NCI-H2227 (cell line): ENCODE data around the gene MRPL49.
"Not testable (repeated sequence)": the region's sequence is repeated elsewhere in the genome, so short reads cannot be mapped to it uniquely, and the experiment has no call there.

Experiments used
- DNase-seq: peaks from one replicate; lab custom pipeline; 2025; ENCODE audit not compliant: unreplicated experiment; lab: John Stamatoyannopoulos, UW

The MRPL49 gene

DNA sequence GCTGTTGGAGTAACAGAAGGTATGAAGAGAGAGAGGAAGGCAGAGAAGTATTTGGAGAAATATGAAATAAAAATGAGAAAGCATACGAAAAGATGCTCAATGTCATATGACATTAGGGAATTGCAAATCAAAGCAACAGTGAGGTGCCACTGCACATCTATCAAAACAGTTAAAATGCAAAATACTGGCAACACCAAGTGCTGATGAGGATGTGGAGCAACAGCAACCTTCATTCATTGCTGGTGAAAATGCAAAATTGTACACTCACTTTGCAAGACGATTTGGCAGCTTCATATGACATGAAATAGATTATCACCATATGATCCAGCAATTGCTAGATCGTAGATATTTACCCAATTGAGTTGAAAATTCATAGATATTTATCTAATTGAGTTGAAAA, 38.5 kb downstream of the MRPL49 start:
- DNase-seq, result no peak

DNA sequence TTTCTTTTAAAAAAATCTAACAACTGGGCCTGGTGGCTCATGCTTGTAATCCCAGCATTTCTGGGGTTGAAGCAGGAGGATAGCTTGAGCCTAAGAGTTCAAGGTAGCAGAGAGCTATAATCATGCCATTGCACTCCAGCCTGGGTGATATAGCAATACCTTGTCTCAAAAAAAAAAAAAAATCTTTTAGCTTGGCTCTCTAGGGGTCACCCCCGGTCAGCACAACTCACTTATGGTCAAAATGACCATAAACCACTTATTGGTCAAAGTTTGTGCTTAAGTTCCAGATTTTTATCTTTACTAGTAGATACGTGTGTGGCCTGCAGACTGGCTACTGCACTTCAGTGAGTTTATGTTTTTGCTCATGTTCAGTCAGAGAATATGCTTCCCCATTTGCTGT, 41.6 kb downstream of the MRPL49 start:
- DNase-seq, result no peak

DNA sequence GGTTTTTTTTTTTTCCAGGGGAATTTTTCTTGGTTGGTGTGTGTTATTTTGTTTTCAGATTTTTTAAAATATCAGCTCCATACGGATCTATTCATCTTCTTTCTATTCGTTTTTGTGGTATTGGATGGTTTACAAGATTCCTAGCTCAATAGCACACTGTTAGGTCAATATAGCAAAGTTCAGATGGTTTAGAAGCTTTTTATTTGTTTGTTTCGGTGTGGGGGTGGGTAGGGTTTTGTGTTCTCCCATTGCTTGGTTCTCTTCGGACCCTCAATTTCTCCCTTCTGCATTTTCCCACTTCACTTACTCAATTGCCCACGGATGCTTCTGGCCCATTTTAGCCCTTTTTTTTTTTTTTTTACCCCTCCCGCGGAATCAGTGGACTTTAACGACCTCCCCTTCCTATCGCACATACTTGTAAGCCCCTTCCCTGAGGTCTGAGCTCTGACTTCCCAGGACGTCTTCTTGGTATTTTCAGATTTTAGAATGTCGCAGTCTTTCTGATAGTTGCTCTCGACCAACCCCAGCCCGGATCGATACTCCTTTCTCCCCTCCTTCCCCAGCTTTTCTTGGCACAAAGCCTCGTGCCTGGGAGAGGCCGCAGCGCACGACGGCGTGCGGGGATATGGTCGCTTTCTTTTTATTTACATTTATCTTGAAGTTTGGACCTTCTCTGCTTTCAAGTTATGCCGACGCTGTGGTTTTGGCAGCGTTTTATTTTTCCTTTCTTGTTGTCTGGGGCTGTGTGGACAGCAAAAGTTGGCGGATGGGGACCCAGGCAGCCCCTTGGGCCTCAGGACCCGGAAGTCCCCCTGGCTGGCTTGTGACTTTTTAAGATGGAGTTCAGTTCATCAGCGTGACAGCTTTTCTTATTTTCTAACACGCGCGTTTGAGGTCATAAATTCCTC, 43.5 kb downstream of the MRPL49 start:
- no peak for DNase-seq

DNA sequence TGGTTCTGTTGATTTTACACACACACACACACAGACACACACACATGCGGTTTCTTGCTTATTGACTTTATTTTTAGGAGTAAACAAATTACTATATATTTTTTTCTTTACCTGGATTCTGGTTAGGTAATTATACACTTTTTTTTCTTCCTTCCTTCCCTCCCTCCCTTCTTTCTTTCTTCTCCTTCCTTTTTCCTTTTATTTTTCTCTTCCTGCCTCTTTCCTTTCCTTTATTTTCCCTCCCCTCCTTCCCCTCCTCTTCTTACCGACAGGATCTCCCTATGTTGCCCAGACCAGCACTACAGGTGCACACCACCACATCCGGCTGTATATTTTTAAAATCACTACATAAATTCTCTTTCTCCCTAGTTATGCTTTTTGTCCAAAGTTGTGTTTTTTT, 44.8 kb downstream of the MRPL49 start:
- DNase-seq, result no peak

DNA sequence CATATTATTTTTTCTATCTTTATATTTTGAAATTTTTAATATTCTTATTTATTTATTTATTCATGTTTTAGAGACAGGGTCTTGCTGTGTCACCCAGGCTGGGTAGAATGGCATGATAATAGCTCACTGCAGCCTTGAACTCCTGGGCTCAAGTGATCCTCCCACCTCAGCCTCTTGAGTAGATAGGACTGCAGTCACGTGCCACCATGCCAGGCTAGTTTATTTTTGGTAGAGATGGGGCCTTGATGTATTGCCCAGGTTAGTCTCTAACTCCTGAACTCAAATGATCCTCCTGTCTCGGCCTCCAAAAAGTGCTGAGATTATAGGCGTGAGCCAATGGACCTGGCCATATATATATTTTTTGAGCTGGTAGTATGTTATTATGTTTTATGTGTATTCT, 45.5 kb downstream of the MRPL49 start:
- no peak for DNase-seq

DNA sequence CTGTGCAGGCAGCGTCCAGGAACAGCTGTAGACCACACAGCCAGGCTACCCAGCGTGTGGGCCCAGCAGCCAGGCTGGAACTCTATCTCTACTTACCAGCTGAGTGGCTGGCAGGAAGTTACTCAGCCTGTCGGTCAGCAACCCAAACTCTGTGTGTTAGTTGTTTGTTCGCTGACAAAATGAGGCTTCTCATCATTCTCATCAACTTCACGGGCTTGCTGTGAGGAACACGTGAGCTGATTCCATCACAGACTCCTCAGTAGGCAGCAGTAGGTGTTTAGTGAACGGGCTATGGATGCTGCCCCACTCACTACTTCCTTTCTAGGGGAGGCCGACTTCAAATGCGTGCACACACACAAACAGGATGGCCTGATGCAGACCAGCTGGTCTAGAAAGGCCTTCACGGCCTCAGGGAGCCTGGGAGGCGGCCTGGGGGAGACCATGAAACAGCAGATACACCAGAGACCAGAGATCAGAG, 47.1 kb downstream of the MRPL49 start:
- DNase-seq, result no peak

DNA sequence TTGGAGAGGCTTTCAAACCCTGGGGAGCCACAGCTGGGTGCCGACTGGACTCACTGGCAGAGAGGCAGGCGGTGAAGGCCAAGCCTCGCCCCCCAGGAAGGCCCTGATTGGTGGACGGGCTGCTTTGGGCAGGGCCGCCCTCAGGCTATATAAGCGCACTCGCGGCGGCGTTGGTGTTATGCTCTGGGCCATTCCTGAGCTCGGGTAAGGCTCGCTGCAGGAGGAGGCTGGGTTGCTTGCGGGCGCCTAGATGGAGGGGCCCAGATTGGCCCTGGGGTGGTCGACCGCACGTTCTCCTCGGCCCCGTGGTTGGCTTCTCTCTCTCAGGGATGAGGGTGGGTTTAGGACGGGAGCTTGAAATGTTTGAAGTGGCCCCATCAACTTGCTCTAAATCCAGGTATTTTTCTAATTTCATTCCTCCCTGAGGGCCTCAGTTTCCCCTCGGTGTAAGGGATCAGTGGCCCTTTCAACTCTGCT, 48.0 kb downstream of the MRPL49 start, which contains the start of gene SPDYC:
SPDYC (plus strand) TSS at position 176 of the 477 bp plus-strand sequence. CDS start 1,125 bp downstream, outside the sequence.
- DNase-seq, result no peak

DNA sequence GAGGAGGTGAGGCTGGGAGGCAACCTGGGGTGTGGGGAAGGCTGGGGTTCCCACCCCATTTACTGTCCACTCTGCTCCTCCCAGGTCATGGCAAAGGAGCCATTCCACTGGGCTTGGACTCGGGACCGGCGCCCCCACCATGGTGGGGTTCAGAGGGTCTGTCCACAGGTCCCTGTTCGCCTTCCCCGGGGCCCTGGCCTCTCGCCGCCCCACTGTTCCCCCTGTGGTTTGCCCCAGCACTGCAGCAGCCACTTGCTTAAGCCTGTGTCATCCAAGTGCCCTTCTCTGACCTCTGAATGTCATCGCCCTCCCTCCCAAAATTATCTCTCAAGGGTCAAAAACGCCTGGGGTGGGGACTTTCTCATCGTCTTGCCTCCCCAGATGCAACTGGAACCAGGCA, 50.5 kb downstream of the MRPL49 start:
- no peak for DNase-seq

DNA sequence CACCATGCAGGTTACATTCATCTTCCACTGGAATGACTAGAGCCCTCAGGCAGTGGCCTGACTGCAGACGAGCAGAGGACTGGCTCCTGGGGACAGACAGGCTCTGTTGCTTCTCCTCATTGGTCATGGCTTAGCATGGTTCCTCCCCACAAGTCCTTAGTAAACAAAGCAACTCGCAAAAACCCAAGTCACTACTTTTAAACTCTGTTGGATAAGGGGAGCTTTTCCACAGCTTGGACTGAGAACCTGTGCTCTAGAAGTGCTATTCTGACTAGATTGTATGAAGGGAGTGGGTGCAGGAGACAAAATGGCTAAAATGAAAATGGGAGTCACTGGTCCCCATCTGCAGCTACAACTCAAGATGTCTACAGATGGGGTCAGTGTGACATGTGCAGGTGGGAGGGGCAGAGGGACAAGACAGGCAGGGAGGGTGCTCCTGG, 52.5 kb downstream of the MRPL49 start:
- not testable (repeated sequence) for DNase-seq
